ENCODE measurements around the gene KCTD6. TPM values are rescaled to one million over a fixed set of nuclear protein-coding genes. Genes with fewer than 3 reads are reported as not detected.

The KCTD6 gene
- total RNA-seq, 4 donors from 2014 or later, result 8.0 to 19.2 (median 12.7) TPM

DNA sequence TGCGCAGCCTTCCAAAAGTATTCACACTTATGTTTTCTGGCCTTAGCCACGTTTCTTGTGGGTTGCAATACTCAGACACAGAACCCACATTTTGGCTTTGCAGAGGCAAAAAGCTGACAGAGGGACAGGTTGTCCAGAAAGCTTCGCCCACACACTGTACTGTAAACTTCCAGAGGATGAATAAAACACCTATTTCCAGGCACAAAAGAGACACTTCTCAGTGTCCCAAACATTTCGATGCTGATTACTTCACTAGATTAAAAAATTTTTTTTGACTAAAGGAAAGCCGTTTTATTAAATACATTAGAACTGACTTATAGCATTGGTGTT, 28.0 kb upstream of the KCTD6 start:
- 32% methylated on average over 5 of the region's 5 CpGs for WGBS
- H3K9me3 ChIP-seq, result no peaks in the 10 kb centered on the region
- TF ChIP-seq POLR2A (IDR thresholded peaks at IDR 0.05) (no peak), EP300 (IDR thresholded peaks at IDR 0.05) (no peak)
- peaks cover 11% of the 10 kb centered on the region for H3K4me1 ChIP-seq
- no peak overlapping the region for H3K4me3 ChIP-seq
- DNase-seq (ENCODE audit: low spot score in 2 of 2), result no peak
- H3K36me3 ChIP-seq, result no peaks in the 10 kb centered on the region
- no peak overlapping the region for H3K27ac ChIP-seq
- no peaks in the 10 kb centered on the region for H3K27me3 ChIP-seq

GRCh38 chr3:58464866-58465265, 27.0 kb upstream of the KCTD6 start:
- Histone ChIP-seq H3K27ac (no peak overlapping the region), H3K9me3 (no peaks in the 10 kb centered on the region), H3K4me3 (no peak overlapping the region), H3K4me1 (peaks cover 11% of the 10 kb centered on the region), H3K36me3 (no peaks in the 10 kb centered on the region), H3K27me3 (no peaks in the 10 kb centered on the region)
- no peak for TF ChIP-seq EP300 (IDR thresholded peaks at IDR 0.05)
- no peak for TF ChIP-seq POLR2AphosphoS5 (IDR thresholded peaks at IDR 0.05)
- no peak for TF ChIP-seq CTCF (IDR thresholded peaks at IDR 0.05)
- TF ChIP-seq POLR2A (IDR thresholded peaks at IDR 0.05), result no peak
- DNase-seq (ENCODE audit: low spot score in 2 of 2), result no peak
- WGBS, result 64% methylated on average over 3 of the region's 3 CpGs

DNA sequence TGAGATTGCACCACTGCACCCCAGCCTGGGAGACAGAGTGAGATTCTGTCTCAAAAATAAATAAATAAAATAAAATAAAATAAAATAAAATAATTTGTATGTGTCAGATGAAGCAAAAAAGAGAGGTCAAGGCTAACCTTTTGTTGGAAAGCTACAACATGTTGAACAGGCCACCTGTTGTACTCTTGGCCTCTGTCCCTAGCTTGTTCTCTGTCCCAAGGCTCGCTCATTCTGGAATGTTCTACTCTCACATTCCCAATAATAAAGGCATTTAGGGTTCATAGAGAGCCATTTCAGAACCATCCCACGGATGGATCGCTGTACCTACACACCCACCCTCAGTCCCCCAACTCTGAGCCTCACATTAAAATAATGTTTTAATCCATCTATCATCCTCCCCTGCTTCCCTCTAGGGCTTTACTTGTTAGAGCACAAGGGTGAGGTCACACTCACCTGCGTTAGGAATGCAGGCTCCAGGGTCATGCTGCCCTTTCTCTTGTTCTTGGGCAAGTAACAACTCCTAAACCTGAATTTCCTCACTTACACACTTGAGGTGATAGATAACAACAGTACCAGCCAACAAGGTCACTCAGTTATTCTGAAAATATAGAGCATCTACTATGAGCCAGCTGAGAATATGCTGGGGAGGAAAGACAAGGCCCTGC, 24.9 kb upstream of the KCTD6 start:
- DNase-seq (ENCODE audit: low spot score in 2 of 2), result no peak
- TF ChIP-seq POLR2A (IDR thresholded peaks at IDR 0.05) (no peak), CTCF (IDR thresholded peaks at IDR 0.05) (no peak)
- no peak overlapping the region for H3K4me3 ChIP-seq

DNA sequence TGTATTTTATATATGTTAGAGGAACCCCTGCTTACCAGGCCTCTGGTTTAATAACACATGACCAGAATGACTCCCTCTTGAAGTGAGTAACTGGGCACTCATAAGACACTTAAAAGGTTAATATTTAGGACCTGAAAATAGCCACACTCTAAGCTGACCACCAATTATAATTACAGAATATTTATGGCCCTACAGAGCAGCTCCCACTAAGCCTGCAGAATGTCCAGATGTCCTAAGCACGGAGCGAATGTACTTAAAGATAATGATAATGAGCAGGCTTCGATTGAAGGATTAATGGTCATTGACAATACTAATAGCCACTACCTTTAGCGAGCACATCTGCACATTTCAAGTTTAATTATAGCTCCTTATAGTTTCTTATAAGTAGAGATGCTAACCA, 22.8 kb upstream of the KCTD6 start:
- Histone ChIP-seq H3K27ac (no peak overlapping the region), H3K36me3 (no peaks in the 10 kb centered on the region), H3K4me1 (peaks cover 19% of the 10 kb centered on the region), H3K4me3 (no peak overlapping the region), H3K27me3 (no peaks in the 10 kb centered on the region), H3K9me3 (no peaks in the 10 kb centered on the region)
- DNase-seq (ENCODE audit: low spot score in 2 of 2), result no peak
- TF ChIP-seq POLR2A (IDR thresholded peaks at IDR 0.05), result no peak
- TF ChIP-seq CTCF (IDR thresholded peaks at IDR 0.05), result no peak
- TF ChIP-seq POLR2AphosphoS5 (IDR thresholded peaks at IDR 0.05), result no peak
- no peak for TF ChIP-seq EP300 (IDR thresholded peaks at IDR 0.05)
- 91% methylated on average over 4 of the region's 4 CpGs for whole genome bisulfite sequencing

More for the DNA sequence above, 24.9 kb upstream of the KCTD6 start:
- no peaks in the 10 kb centered on the region for H3K9me3 ChIP-seq
- no peaks in the 10 kb centered on the region for H3K36me3 ChIP-seq
- H3K27me3 ChIP-seq, result no peaks in the 10 kb centered on the region
- H3K4me1 ChIP-seq, result peaks cover 28% of the 10 kb centered on the region
- WGBS, result 90% methylated on average over 4 of the region's 4 CpGs
- H3K27ac ChIP-seq, result no peak overlapping the region

- Histone ChIP-seq H3K4me1 (peaks cover 19% of the 10 kb centered on the region), H3K27me3 (no peaks in the 10 kb centered on the region), H3K36me3 (no peaks in the 10 kb centered on the region), H3K4me3 (no peak overlapping the region), H3K9me3 (no peaks in the 10 kb centered on the region), H3K27ac (peak overlapping the region; percentile 70)
- TF ChIP-seq POLR2A (IDR thresholded peaks at IDR 0.05) (no peak), EP300 (IDR thresholded peaks at IDR 0.05) (no peak), POLR2AphosphoS5 (IDR thresholded peaks at IDR 0.05) (no peak), CTCF (IDR thresholded peaks at IDR 0.05) (no peak)
- 94% methylated on average over 12 of the region's 12 CpGs for WGBS
- no peak for DNase-seq (ENCODE audit: low spot score in 2 of 2)
These were observed 21.4 kb upstream of the KCTD6 start for GRCh38 chr3:58470363-58471024.

Data from suprapubic skin (tissue), 4 donors.